HG02981 (cell line): ENCODE data around the gene TRMT2A.

ENCODE experiments used
- ATAC-seq: cut with Tn5 transposase; IDR thresholded peaks from one replicate; pipeline ENCODE4 v1.9.1; 2021; ENCODE audit warnings: mild to moderate bottlenecking, moderate library complexity; ENCODE audit not compliant: unreplicated experiment

Gene TRMT2A

GRCh38 chr22:20149257-20150250, 32.5 kb upstream of the TRMT2A start:
- no peak for ATAC-seq

GRCh38 chr22:20148414-20148813, 31.4 kb upstream of the TRMT2A start:
- no peak for ATAC-seq

- ATAC-seq, result no peak
These were observed 30.4 kb upstream of the TRMT2A start for GRCh38 chr22:20147237-20147988.

GRCh38 chr22:20146777-20147176, 29.8 kb upstream of the TRMT2A start:
- no peak for ATAC-seq

- ATAC-seq, result no peak
These were observed 28.8 kb upstream of the TRMT2A start for GRCh38 chr22:20145832-20146223.

DNA sequence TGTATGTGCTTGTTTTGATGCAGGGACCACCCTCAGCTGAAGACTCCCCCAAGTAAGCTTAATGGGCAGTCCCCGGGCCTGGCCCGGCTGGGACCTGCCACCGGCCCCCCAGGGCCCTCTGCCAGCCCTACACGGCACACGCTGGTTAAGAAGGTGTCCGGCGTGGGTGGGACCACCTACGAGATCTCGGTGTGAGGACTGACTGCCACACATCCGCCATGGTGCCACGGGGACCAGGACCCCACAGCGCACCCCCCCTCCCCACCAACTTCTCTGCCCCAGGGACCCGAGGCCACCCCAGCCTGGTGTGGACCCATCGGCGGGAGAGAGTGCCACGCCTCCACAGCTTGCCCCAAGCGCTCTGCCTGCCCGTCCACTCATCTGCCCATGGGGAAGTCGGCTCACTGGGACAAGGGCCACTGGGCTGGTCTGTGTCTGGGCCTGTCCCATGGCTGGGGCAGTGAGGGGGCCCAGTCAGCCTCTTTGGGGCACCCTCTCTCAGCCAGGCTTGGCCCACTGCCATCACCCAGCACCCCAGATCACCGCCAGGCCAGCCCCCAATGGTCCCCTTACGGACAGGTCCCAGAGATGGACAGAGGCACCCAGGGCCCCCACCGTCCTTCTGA, 28.3 kb upstream of the TRMT2A start:
- ATAC-seq, result no peak

GRCh38 chr22:20143883-20144665, 27.0 kb upstream of the TRMT2A start:
- ATAC-seq, result no peak

- ATAC-seq, result no peak
These were observed 25.9 kb upstream of the TRMT2A start for GRCh38 chr22:20142711-20143621.

- no peak for ATAC-seq
These were observed 24.4 kb upstream of the TRMT2A start for GRCh38 chr22:20141186-20142077.

GRCh38 chr22:20140521-20140964, 23.5 kb upstream of the TRMT2A start:
- ATAC-seq, result no peak

- ATAC-seq, result no peak
These were observed 23.1 kb upstream of the TRMT2A start for GRCh38 chr22:20140107-20140445.

GRCh38 chr22:20139391-20140106, 22.5 kb upstream of the TRMT2A start:
- ATAC-seq, result no peak

GRCh38 chr22:20138868-20139267, 21.8 kb upstream of the TRMT2A start:
- no peak for ATAC-seq

- ATAC-seq, result no peak
These were observed 21.4 kb upstream of the TRMT2A start for GRCh38 chr22:20138417-20138738.

DNA sequence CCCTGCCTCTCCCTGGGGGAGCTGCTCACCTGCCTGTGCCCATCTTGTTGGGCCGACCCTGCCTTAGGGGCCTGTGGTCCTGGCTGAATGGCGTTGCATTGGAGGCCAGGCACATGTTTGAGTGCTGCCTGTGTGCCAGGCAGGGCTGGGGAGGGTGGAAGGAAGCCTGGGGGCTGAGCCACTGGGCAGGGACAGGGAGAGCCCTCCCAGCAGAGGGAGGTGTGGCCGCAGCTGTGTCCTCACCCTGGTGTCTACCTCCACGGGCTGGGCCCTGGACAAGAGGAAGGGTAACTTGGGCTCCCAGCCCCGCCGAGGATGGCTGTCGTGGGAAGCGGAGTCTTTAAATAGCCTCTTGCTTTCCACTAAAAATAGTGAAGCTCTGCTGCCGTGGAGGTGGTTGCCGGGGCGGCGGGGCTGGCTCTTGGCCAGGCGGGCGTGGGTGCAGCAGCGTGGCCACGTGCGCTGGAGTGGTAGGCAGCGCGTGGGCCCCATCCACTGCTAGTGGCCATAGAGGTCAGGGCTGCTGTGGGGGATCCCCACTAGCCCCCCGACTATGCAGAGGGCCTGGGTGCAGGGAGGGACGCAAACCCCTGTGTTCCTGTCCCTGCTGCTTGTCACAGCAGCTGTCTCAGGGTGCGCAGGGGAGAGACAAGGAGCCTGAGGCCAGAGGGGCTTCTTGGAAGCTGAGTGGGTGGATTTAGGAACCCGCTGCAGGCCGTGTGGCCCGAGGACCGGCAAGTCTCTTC, 20.8 kb upstream of the TRMT2A start:
- no peak for ATAC-seq

DNA sequence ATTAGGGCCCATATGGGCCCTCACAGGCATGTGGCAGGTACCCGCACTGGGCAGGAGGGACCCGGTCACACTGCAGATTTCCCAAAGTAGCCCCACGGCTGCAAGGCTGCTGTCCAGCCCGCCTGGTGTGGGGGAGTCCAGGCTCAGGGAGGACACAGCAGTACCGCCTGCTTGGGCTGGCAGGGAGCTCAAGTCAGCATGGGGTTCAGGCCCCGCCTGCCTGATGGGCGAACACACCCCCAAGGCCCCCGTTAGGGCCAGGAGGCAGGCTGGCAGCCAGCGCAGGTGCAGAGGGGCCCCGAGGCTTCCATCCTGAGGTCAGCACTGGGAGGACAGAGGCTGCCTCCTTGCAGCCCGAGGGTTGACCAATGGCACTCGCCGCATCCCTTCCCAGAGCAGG, 20.1 kb upstream of the TRMT2A start:
- ATAC-seq, result no peak

- no peak for ATAC-seq
These were observed 19.5 kb upstream of the TRMT2A start for GRCh38 chr22:20136603-20136873.
